HG03064 (cell line): Measurements from ENCODE around the gene NPC1L1.
"Not testable (repeated sequence)": the region's sequence is repeated elsewhere in the genome, so short reads cannot be mapped to it uniquely, and the experiment has no call there.

Experiments
- ATAC-seq: cut with Tn5 transposase; IDR thresholded peaks from one replicate; pipeline ENCODE4 v1.9.1; 2021; ENCODE audit warnings: low read depth; ENCODE audit not compliant: unreplicated experiment

NPC1L1 gene

DNA sequence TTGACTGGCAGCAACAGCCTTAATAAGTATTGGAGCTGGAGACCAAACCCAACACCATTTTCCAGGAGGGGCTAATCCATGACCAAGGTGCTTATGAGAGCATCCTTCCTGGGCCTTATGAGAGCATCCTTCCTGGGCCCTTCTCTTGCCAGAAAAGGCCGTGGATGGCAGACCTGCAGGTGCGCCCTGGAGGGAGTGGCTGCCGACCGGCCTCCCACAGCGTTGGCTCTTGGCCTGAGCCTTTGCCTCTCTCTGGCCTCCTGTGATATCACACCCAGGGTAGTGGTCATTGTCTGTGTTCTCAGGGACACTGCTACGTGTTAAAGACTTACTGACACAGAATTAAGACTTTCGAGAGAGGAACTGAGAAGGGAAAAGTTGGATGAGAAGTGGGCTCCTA is 28.4 kb downstream of the NPC1L1 start:
- ATAC-seq, result no peak

DNA sequence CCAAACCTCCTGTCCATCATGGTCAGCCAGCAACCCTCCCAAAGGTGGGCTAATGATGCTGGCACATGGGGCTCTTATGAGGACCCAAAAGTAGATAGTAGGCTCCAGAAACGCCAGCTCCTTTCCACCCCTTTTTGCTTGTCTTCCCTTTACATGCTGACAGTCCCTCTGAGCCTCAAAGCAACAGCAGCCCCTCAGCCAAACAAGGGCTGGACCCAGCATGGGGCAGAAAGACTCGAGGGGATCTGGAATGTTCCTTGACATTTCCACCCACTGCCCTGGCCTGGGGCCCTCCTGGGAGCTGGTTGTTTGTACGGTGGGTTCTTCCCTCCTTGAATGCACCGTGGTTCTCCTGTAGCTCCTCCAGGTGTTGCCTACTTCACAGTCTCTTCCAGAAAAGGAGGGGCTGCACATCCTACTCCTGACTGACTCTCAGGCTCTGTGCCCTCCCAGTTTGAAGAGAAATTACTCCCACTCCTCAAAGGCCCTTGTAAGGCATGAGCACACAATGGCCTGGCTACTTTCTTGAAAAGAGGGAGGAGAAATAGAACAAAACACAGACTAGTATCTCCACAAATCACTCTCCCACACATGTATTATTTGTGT is 29.2 kb downstream of the NPC1L1 start:
- ATAC-seq, result no peak

DNA sequence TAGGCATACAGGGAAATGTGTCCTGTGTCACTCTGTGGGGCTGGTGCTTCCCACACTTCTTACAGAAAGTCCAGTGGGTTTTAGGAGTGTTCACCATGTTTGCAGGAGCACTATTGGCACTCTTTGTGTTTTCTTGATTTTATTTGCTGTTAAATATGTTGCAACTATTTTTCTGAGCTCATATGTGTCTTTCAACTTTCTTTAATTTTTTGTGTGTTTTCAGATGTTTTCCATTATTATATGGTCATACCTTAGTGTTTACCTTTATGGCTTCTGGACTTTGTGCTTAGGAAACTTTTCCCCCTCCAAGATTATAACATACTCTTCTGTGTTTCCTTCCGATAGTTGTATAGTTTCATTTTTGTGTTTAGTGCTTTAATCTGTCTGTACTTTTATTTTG is 29.9 kb downstream of the NPC1L1 start:
- no peak for ATAC-seq

DNA sequence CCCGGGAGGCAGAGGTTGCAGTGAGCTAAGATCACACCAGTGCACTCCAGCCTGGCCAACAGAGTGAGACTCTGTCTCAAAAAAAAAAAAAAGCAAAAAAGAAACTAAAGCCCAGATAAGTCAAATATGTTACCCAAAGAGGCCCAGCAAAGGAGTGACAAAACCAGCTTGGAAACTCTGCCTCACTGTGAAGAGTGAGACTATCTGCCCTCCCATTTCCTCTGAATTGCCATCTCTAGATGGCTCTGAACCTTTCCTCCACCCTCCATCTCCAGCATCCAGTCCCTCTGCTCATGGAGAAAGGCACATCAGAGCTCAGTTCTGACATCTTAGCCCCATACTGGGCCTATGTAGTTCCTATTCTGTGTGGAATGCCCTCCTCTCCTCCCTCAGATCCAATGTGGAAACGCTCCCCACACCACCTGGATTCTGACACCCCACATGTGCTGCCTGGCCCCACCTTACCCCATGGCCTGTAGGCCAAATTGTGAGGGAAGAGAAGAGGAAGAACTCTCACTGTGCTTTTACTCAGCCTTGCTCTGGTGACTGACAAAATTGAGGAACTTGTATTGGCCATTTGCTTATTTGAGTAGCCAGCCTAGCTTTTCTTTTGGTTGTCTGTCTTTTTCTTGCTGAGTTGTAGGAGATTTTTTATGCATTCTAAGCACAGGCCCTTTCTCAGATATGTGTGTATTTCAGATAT is 32.7 kb downstream of the NPC1L1 start:
- ATAC-seq, result no peak

DNA sequence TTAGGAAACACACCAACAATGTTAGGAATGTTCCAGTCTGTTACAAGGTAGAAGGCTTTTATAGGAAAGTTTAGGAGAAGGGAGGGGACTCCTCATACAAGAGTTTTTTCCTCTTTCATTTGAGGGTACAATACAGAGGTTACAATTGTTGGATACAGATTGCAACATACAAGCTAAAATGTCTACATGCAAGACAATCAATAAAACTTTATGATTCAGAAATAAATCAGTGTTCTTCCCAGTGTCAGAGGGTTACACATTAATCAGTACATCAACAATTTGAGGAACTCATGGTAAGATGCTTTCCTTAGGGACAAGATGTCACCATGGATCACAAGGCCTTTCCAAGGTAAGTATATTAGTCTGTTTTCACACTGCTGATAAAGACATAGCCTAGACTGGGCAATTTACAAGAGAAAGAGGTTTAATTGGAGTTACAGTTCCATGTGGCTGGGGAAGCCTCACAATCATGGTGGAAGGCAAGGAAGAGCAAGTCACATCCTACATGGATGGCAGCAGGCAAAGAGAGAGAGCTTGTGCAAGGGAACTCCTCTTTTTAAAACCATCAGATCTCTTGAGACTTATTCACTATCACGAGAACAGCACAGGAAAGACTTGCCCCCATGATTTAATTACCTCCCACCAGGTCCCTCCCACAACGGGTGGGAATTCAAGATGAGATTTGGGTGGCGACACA is 34.4 kb downstream of the NPC1L1 start:
- ATAC-seq, result not testable (repeated sequence)

DNA sequence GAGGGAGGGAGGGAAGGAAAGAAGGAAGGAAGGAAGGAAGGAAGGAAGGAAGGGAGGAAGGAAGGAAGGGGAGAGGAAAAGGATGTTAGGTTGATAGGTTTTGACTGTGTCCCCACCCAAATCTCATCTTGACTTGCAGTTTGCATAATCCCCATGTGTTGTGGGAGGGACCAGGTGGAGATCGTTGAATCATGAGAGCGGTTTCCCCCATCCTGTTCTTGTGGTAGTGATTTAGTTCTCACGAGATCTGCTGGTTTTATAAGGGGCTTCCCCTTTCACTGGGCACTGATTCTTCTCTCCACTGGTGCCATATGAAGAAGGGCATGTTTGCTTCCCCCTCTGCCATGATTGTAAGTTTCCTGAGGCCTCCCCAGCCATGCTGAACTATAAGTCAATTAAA is 35.5 kb downstream of the NPC1L1 start:
- ATAC-seq, result no peak

DNA sequence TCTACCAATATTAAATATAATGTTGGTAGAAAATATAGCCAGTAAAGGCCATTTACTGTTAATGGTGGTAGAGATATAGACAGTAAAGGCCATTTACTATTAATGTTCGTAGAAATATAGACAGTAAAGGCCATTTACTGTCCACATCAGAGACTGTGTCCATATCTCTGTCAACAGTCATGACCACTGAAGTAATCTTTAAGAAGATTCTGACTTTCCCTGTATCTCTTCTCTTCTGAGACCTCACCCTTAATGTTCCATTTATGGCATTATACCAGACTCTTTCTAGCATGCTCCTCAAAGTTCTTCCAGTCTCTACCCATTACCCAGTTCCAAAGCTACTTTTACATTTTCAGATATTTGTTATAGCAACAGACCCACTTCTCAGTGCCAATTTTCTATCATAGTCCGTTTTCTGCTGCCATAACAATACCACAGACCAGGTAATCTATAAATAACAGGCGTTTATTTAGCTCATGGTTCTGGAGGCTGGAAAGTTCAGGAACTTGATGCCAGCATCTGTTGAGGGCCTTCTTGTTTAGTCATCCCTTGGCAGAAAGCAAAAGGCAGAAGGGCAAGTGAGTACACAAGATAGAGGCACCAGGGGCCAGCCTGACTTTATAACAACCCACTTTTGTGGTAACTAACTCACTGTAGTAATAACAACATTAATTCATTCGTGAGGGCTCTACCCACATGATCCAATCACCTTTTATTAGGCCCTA is 42.7 kb downstream of the NPC1L1 start:
- no peak for ATAC-seq

DNA sequence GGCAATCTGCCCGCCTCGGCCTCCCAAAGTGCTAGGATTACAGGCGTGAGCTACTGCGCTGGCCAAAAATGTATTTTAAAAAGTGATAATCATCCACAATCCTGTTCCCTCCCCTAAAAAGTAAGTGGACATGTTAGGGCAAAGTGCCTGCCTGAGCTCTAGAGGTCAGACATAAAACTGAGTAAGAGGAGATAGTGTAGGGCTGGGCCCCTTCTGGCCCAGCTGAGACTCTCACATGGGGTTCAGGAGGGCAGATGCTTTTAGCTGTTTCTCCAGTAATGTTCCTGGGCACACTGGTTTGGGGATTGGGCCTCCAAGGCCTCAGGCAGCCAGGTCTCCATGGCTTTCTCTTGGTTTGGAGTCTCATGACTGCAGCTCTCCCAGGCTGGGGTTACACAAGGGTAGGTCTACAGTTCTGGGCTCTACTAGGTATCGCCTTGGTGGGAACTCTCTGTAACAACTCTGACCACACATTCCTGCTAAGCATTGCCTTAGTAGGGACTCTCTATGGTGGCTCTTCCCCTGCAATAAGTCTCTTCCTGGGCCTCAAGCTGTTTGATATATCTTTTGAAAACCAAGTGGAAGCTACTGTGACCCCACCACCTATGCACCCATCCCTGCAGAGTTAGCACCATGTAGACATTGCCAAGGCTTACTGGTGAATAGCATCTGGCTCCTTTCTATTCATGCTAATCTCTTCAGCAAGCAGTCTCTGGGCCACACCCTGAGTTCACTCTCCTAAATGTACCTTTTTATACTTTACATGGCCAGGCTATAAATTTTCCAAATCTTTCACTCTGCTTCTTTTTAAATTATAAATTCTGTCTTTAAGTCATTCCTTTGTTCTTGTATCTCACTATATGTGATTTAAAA is 43.7 kb downstream of the NPC1L1 start:
- ATAC-seq, result no peak

DNA sequence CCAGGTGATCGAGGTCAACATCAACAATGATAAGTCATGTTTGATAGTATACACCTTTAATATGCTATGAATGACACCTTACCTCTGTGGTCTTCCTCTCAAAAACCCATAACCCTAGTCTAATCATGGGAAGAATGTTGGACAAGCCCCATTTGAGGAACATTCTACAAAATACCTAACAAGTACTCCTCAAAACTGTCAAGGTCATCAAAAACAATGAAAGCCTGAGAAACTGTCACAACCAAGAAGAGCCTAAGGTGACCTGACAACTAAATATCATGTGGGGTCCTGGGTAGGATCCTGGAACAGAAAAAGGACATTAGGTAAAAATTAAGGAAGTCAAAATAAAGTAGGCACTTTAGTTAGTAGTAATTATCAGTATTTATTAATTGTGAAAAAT is 44.7 kb downstream of the NPC1L1 start:
- no peak for ATAC-seq

DNA sequence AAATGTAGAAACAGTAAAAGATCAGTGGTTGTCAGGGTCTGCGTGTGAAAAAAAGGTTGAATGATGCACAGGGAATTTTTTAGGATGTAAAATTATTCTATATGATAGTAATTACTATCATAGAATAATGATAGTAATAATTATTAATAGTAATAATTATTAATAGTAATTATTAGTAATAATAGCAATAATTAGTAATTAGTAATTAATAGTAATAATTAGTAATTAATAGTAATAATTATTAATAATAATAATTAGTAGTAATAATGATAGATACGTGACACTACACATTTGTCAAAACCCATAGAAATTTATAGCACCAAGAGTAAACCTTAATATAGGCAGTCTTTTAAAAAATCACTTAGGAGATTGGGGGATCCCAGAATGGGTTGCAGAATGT is 46.2 kb downstream of the NPC1L1 start:
- ATAC-seq, result no peak

DNA sequence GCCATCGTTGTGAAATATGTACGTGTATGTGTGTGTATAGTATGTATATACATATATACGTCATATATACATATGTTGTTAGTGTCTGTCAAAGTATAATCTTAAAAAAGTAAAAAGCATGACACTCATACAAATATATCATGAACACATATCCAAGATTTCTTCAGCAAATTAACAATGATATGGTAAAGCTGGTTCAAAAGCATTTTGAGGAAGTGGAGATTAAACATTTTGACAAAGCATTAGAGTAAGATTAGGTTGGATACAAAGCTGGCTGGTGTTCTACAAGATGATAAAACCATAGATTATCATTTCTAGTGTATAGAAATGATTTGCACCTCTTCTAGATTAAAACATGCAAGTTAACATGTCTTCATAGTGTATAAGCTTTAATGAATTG is 49.9 kb downstream of the NPC1L1 start:
- ATAC-seq, result no peak

DNA sequence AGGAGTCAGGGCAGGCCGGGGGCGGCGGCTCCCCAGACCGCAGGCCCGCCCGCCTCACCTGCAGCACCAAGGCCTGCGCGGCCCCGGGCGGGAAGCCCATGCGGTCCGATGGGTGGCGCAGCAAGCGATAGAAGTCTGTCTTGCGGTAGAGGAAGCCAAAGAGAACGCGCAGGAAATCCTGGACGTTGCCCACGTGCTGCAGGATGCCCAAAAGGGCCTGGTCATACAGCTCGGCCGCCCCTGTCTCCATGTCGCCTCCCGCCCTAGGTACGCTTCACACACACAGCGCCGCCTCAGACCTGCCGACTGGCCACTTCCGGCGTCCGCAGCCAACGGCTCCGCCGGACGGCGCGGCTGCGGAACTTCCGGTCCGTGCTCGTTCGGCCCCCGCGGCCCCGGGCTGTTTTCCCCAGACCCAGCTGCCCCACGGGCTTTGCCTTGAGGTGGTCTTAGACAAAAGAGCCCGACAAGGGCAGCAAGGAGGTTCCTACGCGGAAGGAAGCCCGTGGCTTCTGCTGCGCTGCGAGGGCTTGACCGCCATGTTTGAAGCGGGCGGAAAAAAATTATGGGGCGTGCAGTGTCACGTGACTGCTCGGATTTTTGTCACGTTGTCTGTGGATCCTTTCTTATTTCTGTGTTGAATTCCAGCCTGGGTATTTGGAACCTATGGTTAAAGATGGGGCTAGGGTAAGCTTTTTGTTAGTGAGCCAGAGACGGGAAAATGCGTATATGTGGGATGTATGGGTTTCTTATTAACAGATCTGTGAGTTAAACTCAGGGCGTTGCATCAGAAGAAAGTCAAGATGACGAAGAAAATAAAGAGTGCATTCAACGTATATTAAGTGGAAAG is 50.6 kb downstream of the NPC1L1 start, which contains the start of gene NUDCD3:
NUDCD3 (minus strand) TSS at position 308 of the 850 bp plus-strand sequence; CDS start at position 250, 58 bp downstream.
- peak; percentile 94 for ATAC-seq

DNA sequence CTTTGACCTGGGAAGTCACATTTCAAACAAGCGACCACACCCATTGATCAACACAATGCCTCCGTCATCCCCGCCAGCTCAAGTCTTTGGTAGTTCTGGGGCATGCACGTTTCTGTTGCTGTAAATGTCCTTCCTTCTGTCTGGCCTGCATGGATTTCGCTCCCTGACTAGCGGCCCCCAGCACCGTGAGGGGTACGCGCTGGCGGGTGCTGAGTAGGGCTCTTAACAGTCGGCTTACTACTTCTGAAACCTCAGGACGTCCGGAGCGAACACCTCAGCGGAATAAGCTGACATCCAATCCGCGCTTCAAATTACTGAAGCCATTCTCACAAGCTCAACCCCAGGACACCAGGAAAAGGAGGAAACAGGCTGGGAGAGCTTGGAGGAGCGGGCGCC is 51.2 kb downstream of the NPC1L1 start:
- ATAC-seq, result peak; percentile 16

DNA sequence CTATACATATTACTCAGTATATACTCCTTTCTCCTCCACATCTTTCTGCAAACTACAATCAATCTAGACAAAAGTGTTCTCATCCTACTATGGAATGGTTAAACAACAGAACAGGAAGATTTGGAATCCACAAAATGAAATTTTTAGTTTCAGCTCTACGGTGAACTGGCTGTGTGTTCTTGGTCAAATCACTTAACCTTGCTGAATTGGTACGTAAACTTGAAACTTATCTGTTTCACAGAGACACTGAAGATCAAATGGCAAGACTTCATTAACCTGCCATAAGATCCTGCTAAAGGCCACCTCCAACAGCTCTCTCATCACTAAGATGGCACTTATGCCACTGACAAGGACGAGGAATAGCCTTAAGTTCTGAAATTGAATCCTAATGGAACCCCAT is 52.2 kb downstream of the NPC1L1 start:
- no peak for ATAC-seq

DNA sequence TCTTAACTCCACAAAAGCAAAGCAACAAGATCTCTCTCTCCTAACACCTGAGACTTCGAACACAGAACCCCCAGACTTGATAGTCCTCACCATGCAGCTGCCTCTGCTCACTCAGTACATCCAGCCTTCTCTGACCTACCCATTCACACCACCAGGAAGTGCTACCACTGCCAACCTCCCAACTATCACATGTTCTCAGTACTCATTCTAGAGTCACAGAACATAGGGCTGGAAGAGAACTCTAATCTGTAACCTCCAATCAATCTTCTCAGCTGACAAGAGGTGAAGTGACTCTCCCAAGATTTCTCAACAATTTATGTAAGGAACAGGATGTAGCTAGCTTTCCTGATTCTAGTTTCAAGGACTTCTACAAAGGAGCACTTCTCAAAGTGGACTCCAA is 54.4 kb downstream of the NPC1L1 start:
- ATAC-seq, result no peak

DNA sequence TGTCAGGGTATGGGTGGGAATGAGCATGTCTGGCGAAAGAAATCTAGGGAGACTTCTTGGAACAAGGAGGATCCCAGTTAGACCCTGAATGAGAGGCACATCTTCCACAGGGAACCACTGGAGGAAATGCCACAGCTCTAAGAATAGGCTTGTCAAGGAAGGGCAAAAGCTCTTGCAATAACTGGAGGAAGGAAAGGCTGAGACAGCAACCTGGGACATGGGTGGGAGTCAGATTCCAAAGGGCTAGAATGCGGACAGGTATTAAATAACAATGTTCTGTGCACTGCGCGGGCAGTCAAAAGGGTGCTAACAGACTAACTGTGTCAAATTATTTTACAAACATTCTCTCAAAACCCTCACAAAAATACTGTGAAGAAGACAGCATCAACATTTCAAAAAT is 55.1 kb downstream of the NPC1L1 start:
- ATAC-seq, result no peak

DNA sequence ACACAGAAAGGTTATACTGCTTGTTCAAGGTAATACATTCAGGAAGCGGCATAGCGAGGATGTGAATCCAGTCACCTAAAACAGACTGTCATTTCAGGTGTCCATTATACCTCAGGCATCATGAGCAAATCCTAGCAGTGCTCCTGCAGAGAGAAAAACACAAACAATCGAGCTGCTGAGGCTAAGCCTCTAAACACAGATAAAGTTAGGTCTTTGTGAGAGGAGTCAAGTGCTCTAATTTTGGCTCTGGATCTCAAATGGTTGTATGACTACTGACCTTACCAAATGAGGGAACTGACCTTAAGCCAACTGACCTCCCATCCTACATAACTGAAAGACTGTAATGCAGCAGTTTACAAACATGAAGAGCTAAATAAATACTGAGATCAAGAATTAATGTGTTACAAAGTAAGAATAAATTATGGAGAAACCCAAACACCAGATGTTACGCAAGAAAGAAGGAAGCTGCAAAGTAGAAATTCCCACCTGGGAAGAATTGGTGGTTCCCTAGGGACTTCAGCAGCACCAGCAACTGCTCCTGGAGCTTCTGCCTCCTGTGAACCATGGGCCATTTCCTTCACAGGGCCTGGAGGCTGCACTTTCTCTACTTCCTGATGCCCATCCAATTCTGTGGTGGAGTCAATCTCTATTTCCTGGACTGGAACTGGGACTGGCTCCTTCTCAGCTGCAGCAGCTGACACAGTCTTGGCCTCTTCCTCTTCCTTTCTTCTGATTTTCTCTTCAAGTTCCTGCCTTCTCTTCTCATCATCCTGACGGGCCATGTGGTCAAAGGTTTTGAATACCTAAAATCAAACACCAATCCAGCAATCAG is 56.4 kb downstream of the NPC1L1 start:
- no peak for ATAC-seq
